ENCODE results near the gene AMPH.
"Not testable (repeated sequence)": the region's sequence is repeated elsewhere in the genome, so short reads cannot be mapped to it uniquely, and the experiment has no call there.

AMPH gene

GRCh38 chr7:38345299-38346172 lies 285.6 kb downstream of the AMPH start:
- DNase-seq = peak; percentile 52 to 62

- DNase-seq = peak; percentile 17 to 58
Observed at GRCh38 chr7:38344741-38345140, 286.4 kb downstream of the AMPH start.

GRCh38 chr7:38342135-38342534 lies 289.0 kb downstream of the AMPH start:
- not testable (repeated sequence) for DNase-seq

GRCh38 chr7:38341172-38341705 lies 289.9 kb downstream of the AMPH start:
- DNase-seq = peak in 1 of 2 experiments; percentile 25

- peak in 1 of 2 experiments; percentile 16 for DNase-seq
Observed at GRCh38 chr7:38339953-38340819, 291.0 kb downstream of the AMPH start.

GRCh38 chr7:38336148-38336515 lies 295.0 kb downstream of the AMPH start:
- DNase-seq = not testable (repeated sequence)

- DNase-seq = peak; percentile 56 to 77
Observed at GRCh38 chr7:38335492-38336147, 295.6 kb downstream of the AMPH start.

GRCh38 chr7:38335128-38335491 lies 296.1 kb downstream of the AMPH start:
- no peak for DNase-seq

- DNase-seq = no peak
Observed at GRCh38 chr7:38334163-38334562, 297.0 kb downstream of the AMPH start.

Measured in NCI-H524 (cell line).